K562 (cell line): Measurements from ENCODE around the gene C1QTNF2. TPM values are rescaled to one million over a fixed set of nuclear protein-coding genes. Genes with fewer than 3 reads are reported as not detected.
A peak's percentile ranks its signal among the peaks of the same experiment; 100 is the strongest.

Experiments
- ATF3 ChIP-seq, 2 experiments: fragments of 450-650 bp in 1 of 2; sonication (generic) in 1 of 2; formaldehyde crosslinking in 1 of 2; IDR thresholded peaks in 1 of 2; conservative IDR thresholded peaks in 1 of 2; 2 replicates each; pipeline versions ENCODE4 v1.6.1 to v1.8.1; 2016 to 2023; ENCODE audit warnings: mild to moderate bottlenecking in 2 of 2, moderate library complexity in 2 of 2, inconsistent platforms in 1 of 2, missing genetic modification reagents in 1 of 2
- EGR1 ChIP-seq: fragments of 450-650 bp; conservative IDR thresholded peaks from 2 replicates; pipeline ENCODE4 v1.6.1; 2017; ENCODE audit warnings: mild to moderate bottlenecking
- FOXM1 ChIP-seq, 2 experiments: fragments of 450-650 bp in 1 of 2; sonication (generic) in 1 of 2; formaldehyde crosslinking in 1 of 2; IDR thresholded peaks; 2 replicates each; pipeline versions ENCODE4 v1.6.1 to v1.9.0; 2017 to 2022; ENCODE audit warnings: low read depth in 2 of 2, mild to moderate bottlenecking in 2 of 2, missing genetic modification reagents in 1 of 2, moderate library complexity in 1 of 2
- HDAC1 ChIP-seq, 2 experiments: fragments of 450-650 bp; IDR thresholded peaks; 2 replicates each; pipeline ENCODE4 v1.6.1; 2016 to 2017; ENCODE audit warnings: inconsistent platforms in 1 of 2, mild to moderate bottlenecking in 1 of 2, moderate library complexity in 1 of 2
- HOXB6 ChIP-seq: fragments of 250-450 bp; sonication (Bioruptor Pico); IDR thresholded peaks from 2 replicates; pipeline ENCODE4 v1.5.1; 2022; ENCODE audit warnings: mild to moderate bottlenecking, borderline replicate concordance
- IFI16 ChIP-seq: fragments of 250-450 bp; sonication (Bioruptor Pico); IDR thresholded peaks from 2 replicates; pipeline ENCODE4 v2.1.2; 2022; ENCODE audit warnings: mild to moderate bottlenecking, inconsistent platforms
- KDM4B ChIP-seq, 2 experiments: fragments of 450-650 bp in 1 of 2; sonication (generic) in 1 of 2; IDR thresholded peaks; 2 replicates each; pipeline ENCODE4 v1.6.1; 2016 to 2017; ENCODE audit warnings: borderline replicate concordance in 2 of 2, antibody characterized with exemption in 1 of 2, low read depth in 1 of 2, mild to moderate bottlenecking in 1 of 2
- POLR2AphosphoS5 ChIP-seq: IDR thresholded peaks from 2 replicates; pipeline ENCODE4 v1.6.1; 2011; ENCODE audit warnings: mild to moderate bottlenecking, low read depth, low read length, moderate library complexity; ENCODE audit not compliant: control insufficient read depth, insufficient read depth
- POLR2B ChIP-seq: fragments of 450-650 bp; IDR thresholded peaks from 2 replicates; pipeline ENCODE4 v1.6.1; 2018; ENCODE audit warnings: low read depth; ENCODE audit not compliant: partially characterized antibody
- PTRF ChIP-seq: fragments of 450-650 bp; IDR thresholded peaks from 2 replicates; pipeline ENCODE4 v1.6.1; 2016; ENCODE audit warnings: mild to moderate bottlenecking, missing genetic modification characterization, missing compliant biosample characterization
- RBM25 ChIP-seq: fragments of 200-400 bp; formaldehyde crosslinking; IDR thresholded peaks from 2 replicates; pipeline ENCODE4 v1.6.1; 2018; ENCODE audit warnings: low read length, low read depth, moderate library complexity; ENCODE audit not compliant: severe bottlenecking
- SPI1 ChIP-seq: IDR thresholded peaks from 2 replicates; pipeline ENCODE4 v1.6.1; 2011; ENCODE audit warnings: low read depth, low read length, control low read depth, borderline replicate concordance
- WHSC1 ChIP-seq: IDR thresholded peaks from one replicate; pipeline ENCODE4 v1.6.1; 2012; ENCODE audit warnings: low read length, control low read depth, inconsistent platforms
- ZNF212 ChIP-seq: fragments of 450-650 bp; formaldehyde crosslinking; IDR thresholded peaks from 2 replicates; pipeline ENCODE4 v1.4.0; 2020; ENCODE audit warnings: mild to moderate bottlenecking
- ZNF354B ChIP-seq: fragments of 250-450 bp; sonication (Bioruptor Pico); IDR thresholded peaks from 2 replicates; pipeline ENCODE4 v1.4.0; 2020
- ZNF512 ChIP-seq: IDR thresholded peaks from 2 replicates; pipeline ENCODE4 v1.6.1; 2016; ENCODE audit warnings: missing genetic modification characterization, missing compliant biosample characterization
- polyA plus RNA-seq, 8 experiments: library from polyadenylated mRNA; depleted of rRNA in 4 of 8; stranded (reverse) in 5 of 8; unstranded in 3 of 8; fragments of >200 nt; fragmentation: Nextera tagmentation in 2 of 8; fragmentation: Illumina TruSeq in 1 of 8; extraction: Ambion mirVana in 2 of 8; extraction: Trizol in 1 of 8; gene quantifications; 2 replicates each; pipeline versions ENCODE4 v1.2.1 to v1.2.3, GENCODE V29; 2011 to 2014; ENCODE audit warnings: inconsistent platforms in 1 of 8, missing spikeins in 1 of 8
- total RNA-seq, 7 experiments: library from RNA; depleted of rRNA in 6 of 7; stranded (reverse); fragments of >200 nt in 6 of 7; fragmentation: Illumina TruSeq in 2 of 7; extraction: Trizol in 2 of 7; gene quantifications; 2 replicates each; pipeline versions ENCODE4 v1.2.1 to v1.2.3, GENCODE V29; 2011 to 2021; ENCODE audit warnings: low replicate concordance in 1 of 7

The C1QTNF2 gene
- total and polyA plus RNA-seq, 9 of the 15 experiments (the other 6 are each of a cell fraction or from before 2014, with no cell fraction given) = not detected

GRCh38 chr5:160399402-160400353, 29.3 kb upstream of the C1QTNF2 start, which contains the start of gene FAM200C (continued):
- TF ChIP-seq POLR2B = peak; percentile 94
- 0 out of 2 replicates have a peak, but pooled peaks have one; percentile 1 for TF ChIP-seq SPI1
- TF ChIP-seq ZNF512 (tag) = no peak
- peak in 1 of 2 experiments; percentile 47; a peak in 1 of 4 replicates for TF ChIP-seq HDAC1 (IDR thresholded peaks at IDR 0.05)
- no peak for TF ChIP-seq WHSC1
- TF ChIP-seq RBM25 = no peak
- TF ChIP-seq PTRF (tag) = no peak
- no peak for TF ChIP-seq ATF3 (IDR thresholded peaks at IDR 0.05)
- no peak for TF ChIP-seq ATF3 (CRISPR knock-in tag; conservative IDR thresholded peaks at IDR 0.05)
- TF ChIP-seq ZNF212 = no peak
- no peak for TF ChIP-seq KDM4B (IDR thresholded peaks at IDR 0.05; ENCODE audit: borderline replicate concordance in 2 of 2, low read depth in 1 of 2)
- TF ChIP-seq HOXB6 = no peak
- TF ChIP-seq ZNF354B (CRISPR knock-in tag) = no peak
- TF ChIP-seq POLR2AphosphoS5 = peak; percentile 89
- no peak for TF ChIP-seq FOXM1 (IDR thresholded peaks at IDR 0.05; ENCODE audit: low read depth)
- TF ChIP-seq FOXM1 (CRISPR knock-in tag; IDR thresholded peaks at IDR 0.05; ENCODE audit: low read depth) = 0 out of 2 replicates have a peak, but pooled peaks have one; percentile 27
- TF ChIP-seq EGR1 = no peak
- TF ChIP-seq IFI16 (CRISPR knock-in tag) = no peak
